ENCODE data around the gene OR13C3. TPM values are rescaled to one million over a fixed set of nuclear protein-coding genes. Genes with fewer than 3 reads are reported as not detected.

OR13C3 gene
- total and polyA plus RNA-seq, 9 of the 15 experiments (the other 6 are each of a cell fraction or from before 2014, with no cell fraction given): not detected

DNA sequence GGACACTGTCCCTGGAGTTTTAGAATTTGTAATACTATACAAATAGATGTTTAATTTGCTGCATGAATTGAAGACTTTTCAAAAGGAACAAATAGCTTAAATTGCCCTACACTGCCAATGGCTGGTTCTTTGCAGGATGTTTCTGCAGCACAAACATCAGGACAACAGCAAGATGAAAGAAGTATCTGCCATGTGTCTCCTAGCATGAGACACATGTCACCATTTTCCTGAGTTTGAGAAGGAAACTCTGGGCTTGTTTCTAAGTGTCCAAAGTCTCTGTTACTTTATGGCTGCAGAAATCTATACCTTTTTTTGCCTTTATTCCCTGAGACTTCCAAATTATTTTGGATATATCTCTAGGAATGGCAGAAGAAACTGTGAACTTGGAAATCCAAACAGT is 33.2 kb downstream of the OR13C3 start:
- POLR2A ChIA-PET: no interaction called here
- H3K27ac ChIP-seq (ENCODE audit: extremely low read depth, low read depth, low read length): no peak overlapping the region
- H3K4me3 ChIP-seq: no peak overlapping the region
- no peaks in the 10 kb centered on the region for H3K27me3 ChIP-seq (ENCODE audit: control insufficient read depth in 2 of 2, insufficient read depth in 2 of 2, low read length in 2 of 2)
- H3K4me1 ChIP-seq (replicated peaks in 1 of 2; ENCODE audit: control insufficient read depth in 2 of 2, insufficient read depth in 2 of 2, low read length in 2 of 2): no peaks in the 10 kb centered on the region
- no peak for TF ChIP-seq POLR3A (IDR thresholded peaks at IDR 0.05; ENCODE audit: borderline replicate concordance, extremely low read depth, insufficient read depth, insufficient read length)
- TF ChIP-seq FOXA3 (CRISPR knock-in tag; conservative IDR thresholded peaks at IDR 0.05 in 1 of 2, IDR thresholded peaks at IDR 0.05 in 1 of 2): no peak
- TF ChIP-seq KAT2B (IDR thresholded peaks at IDR 0.05; ENCODE audit: low read depth, low read length): no peak
- H4K20me1 ChIP-seq (replicated peaks; ENCODE audit: control insufficient read depth, insufficient read depth, low read length): no peaks in the 10 kb centered on the region
- H3K9me1 ChIP-seq (ENCODE audit: control insufficient read depth, insufficient read depth, low read length): no peaks in the 10 kb centered on the region
- H2AFZ ChIP-seq (ENCODE audit: low read depth, low read length): no peak overlapping the region
- H3K4me2 ChIP-seq (ENCODE audit: insufficient read depth, low read length): no peak overlapping the region
- H3K9me3 ChIP-seq (replicated peaks; ENCODE audit: control insufficient read depth, insufficient read depth, low read depth, low read length): no peaks in the 10 kb centered on the region
- CTCF ChIA-PET (ENCODE audit: low intra/inter-chr PET ratio): no interaction called here
- intact Hi-C loops (cut with micrococcal nuclease) (no loop called here), in situ Hi-C loops (cut with MboI) (no loop called here)
- FAIRE-seq (no peak), ATAC-seq (no peak), DNase-seq (ENCODE audit: extremely low read depth in 1 of 4, low spot score in 3 of 4) (no peak)
- H3K9ac ChIP-seq (ENCODE audit: insufficient read depth in 1 of 2, low read depth in 2 of 2, low read length in 2 of 2): no peak overlapping the region
- H3K79me2 ChIP-seq (ENCODE audit: control insufficient read depth, insufficient read depth, low read length): no peaks in the 10 kb centered on the region
- no peaks in the 10 kb centered on the region for H3K36me3 ChIP-seq (ENCODE audit: control insufficient read depth, insufficient read depth, low read length)
- BruUV-seq (replicated peaks): no TSS peak

DNA sequence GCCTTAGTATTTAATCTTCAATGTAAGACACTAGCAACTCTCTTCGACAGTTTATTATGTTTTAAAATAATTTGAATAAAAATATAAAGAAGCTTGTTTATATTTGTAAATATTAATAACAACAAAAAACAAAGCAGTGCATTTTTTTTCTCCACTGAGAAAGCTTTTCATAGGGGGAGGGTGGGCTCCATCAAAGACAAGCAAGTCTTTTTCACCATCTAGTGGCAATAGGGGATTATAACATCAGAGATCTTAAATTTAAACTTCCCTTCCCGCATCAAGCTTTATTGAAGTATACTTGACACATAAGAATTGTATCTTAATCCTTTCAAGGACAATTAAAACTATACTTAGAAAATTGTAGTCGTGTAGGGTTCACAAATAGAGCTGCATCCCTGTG is 41.8 kb downstream of the OR13C3 start:
- 2% methylated on average over 3 of the region's 3 CpGs for WGBS (ENCODE audit: insufficient coverage, low coverage, missing lambda C conversion rate)
- Histone ChIP-seq H4K20me1 (replicated peaks; ENCODE audit: control insufficient read depth, insufficient read depth, low read length) (no peaks in the 10 kb centered on the region), H3K79me2 (ENCODE audit: control insufficient read depth, insufficient read depth, low read length) (no peaks in the 10 kb centered on the region), H3K9me3 (replicated peaks; ENCODE audit: control insufficient read depth, insufficient read depth, low read depth, low read length) (no peaks in the 10 kb centered on the region; the same call in 1 of the 2 replicates), H3K27me3 (ENCODE audit: control insufficient read depth in 2 of 2, insufficient read depth in 2 of 2, low read length in 2 of 2) (no peaks in the 10 kb centered on the region), H3K4me2 (ENCODE audit: insufficient read depth, low read length) (no peak overlapping the region), H3K9me1 (ENCODE audit: control insufficient read depth, insufficient read depth, low read length) (no peaks in the 10 kb centered on the region), H3K27ac (ENCODE audit: extremely low read depth, low read depth, low read length) (no peak overlapping the region), H3K4me3 (no peak overlapping the region), H3K4me1 (replicated peaks in 1 of 2; ENCODE audit: control insufficient read depth in 2 of 2, insufficient read depth in 2 of 2, low read length in 2 of 2) (no peaks in the 10 kb centered on the region), H3K36me3 (ENCODE audit: control insufficient read depth, insufficient read depth, low read length) (no peaks in the 10 kb centered on the region), H3K9ac (ENCODE audit: insufficient read depth in 1 of 2, low read depth in 2 of 2, low read length in 2 of 2) (no peak overlapping the region), H2AFZ (ENCODE audit: low read depth, low read length) (no peak overlapping the region)
- FAIRE-seq (no peak), ATAC-seq (no peak), DNase-seq (ENCODE audit: extremely low read depth in 1 of 4, low spot score in 3 of 4) (no peak)
- ChIA-PET CTCF (ENCODE audit: low intra/inter-chr PET ratio) (no interaction called here), POLR2A (no interaction called here)
- intact Hi-C loops (cut with micrococcal nuclease) (no loop called here), in situ Hi-C loops (cut with MboI) (no loop called here)
- no TSS peak for BruUV-seq (replicated peaks)
- TF ChIP-seq HNRNPUL1 (IDR thresholded peaks at IDR 0.05; ENCODE audit: low read length): no peak
- no peak for TF ChIP-seq ELF2 (CRISPR knock-in tag; IDR thresholded peaks at IDR 0.05)
- TF ChIP-seq NONO (IDR thresholded peaks at IDR 0.05; ENCODE audit: low read depth in 2 of 2, low read length in 1 of 2): no peak
- no peak for TF ChIP-seq NFIX (CRISPR knock-in tag; IDR thresholded peaks at IDR 0.05; ENCODE audit: low read depth)
- TF ChIP-seq GTF2E2 (tag; IDR thresholded peaks at IDR 0.05): no peak
- no peak for TF ChIP-seq SPI1 (IDR thresholded peaks at IDR 0.05; ENCODE audit: borderline replicate concordance, low read depth, low read length)
- no peak for TF ChIP-seq ZNF12 (CRISPR knock-in tag; IDR thresholded peaks at IDR 0.05)
- TF ChIP-seq KLF6 (CRISPR knock-in tag; IDR thresholded peaks at IDR 0.05; ENCODE audit: borderline replicate concordance): no peak
- no peak for TF ChIP-seq BCL6 (CRISPR knock-in tag; IDR thresholded peaks at IDR 0.05)
- no peak for TF ChIP-seq RBBP5 (IDR thresholded peaks at IDR 0.05; ENCODE audit: borderline replicate concordance, insufficient read depth, low read length, poor library complexity, severe bottlenecking)
- TF ChIP-seq ELF4 (CRISPR knock-in tag; IDR thresholded peaks at IDR 0.05): no peak
- TF ChIP-seq, protein P1, sequence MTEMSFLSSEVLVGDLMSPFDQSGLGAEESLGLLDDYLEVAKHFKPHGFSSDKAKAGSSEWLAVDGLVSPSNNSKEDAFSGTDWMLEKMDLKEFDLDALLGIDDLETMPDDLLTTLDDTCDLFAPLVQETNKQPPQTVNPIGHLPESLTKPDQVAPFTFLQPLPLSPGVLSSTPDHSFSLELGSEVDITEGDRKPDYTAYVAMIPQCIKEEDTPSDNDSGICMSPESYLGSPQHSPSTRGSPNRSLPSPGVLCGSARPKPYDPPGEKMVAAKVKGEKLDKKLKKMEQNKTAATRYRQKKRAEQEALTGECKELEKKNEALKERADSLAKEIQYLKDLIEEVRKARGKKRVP (CRISPR knock-in tag; IDR thresholded peaks at IDR 0.05): no peak
- TF ChIP-seq, protein P2, sequence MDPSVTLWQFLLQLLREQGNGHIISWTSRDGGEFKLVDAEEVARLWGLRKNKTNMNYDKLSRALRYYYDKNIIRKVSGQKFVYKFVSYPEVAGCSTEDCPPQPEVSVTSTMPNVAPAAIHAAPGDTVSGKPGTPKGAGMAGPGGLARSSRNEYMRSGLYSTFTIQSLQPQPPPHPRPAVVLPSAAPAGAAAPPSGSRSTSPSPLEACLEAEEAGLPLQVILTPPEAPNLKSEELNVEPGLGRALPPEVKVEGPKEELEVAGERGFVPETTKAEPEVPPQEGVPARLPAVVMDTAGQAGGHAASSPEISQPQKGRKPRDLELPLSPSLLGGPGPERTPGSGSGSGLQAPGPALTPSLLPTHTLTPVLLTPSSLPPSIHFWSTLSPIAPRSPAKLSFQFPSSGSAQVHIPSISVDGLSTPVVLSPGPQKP (CRISPR knock-in tag; IDR thresholded peaks at IDR 0.05): no peak
